Esophagus squamous epithelium (tissue), 5 donors: ENCODE results near the gene RELN. TPM values are rescaled to one million over a fixed set of nuclear protein-coding genes. Genes with fewer than 3 reads are reported as not detected.

ENCODE experiments used
- DNase-seq: peaks from one replicate; lab custom pipeline; 2025; lab: John Stamatoyannopoulos, UW
- H3K27ac ChIP-seq, 4 donors: fragments of 200-600 bp; sonication (generic); one replicate each; pipeline ENCODE4 v1.5.1; 2016 to 2019; ENCODE audit warnings: mild to moderate bottlenecking in 1 of 4
- H3K27me3 ChIP-seq, 4 donors: fragments of 200-600 bp; sonication (generic); 1 replicate in 3 of 4; 2 replicates in 1 of 4; pipeline versions ENCODE4 v1.5.1 to v1.6.0; 2017 to 2021; ENCODE audit warnings: antibody characterized with exemption in 1 of 4
- H3K36me3 ChIP-seq, 3 donors: fragments of 200-600 bp; sonication (generic); one replicate each; pipeline ENCODE4 v1.5.1; 2016 to 2019
- H3K4me1 ChIP-seq, 3 donors: fragments of 200-600 bp; sonication (generic); one replicate each; pipeline ENCODE4 v1.5.1; 2017 to 2019
- H3K4me3 ChIP-seq, 4 donors: fragments of 200-600 bp; sonication (generic); 1 replicate in 3 of 4; 2 replicates in 1 of 4; pipeline ENCODE4 v1.5.1; 2016 to 2019; ENCODE audit warnings: mild to moderate bottlenecking in 2 of 4, moderate library complexity in 1 of 4
- H3K9me3 ChIP-seq, 3 donors: fragments of 200-600 bp; sonication (generic); one replicate each; pipeline ENCODE4 v1.5.1; 2016 to 2019
- POLR2A ChIP-seq, 4 donors: fragments of 450-650 bp; IDR thresholded peaks; one replicate each; pipeline ENCODE4 v1.6.1; 2017; ENCODE audit warnings: antibody characterized with exemption in 4 of 4, mild to moderate bottlenecking in 4 of 4, moderate library complexity in 3 of 4
- WGBS, 2 donors: methylation state at CpG; one replicate each; pipeline ENCODE4 v1.1.5; 2018; 5-methylcytosine and 5-hydroxymethylcytosine counted together
- intact Hi-C: fragments of 100-400 bp; cut with DNase I; formaldehyde crosslinking; loops from one replicate; pipeline ENCODE4 v1.15.0; 2022
- total RNA-seq, 4 donors: library from RNA; depleted of rRNA; stranded (reverse); fragments of >200 nt; gene quantifications; one replicate each; pipeline ENCODE4 v1.1.0, GENCODE V29; 2016
- TF ChIP-seq, protein P1 (sequence below), 6 experiments: fragments of 450-650 bp in 4 of 6; fragments of 200-600 bp in 2 of 6; sonication (generic) in 2 of 6; IDR thresholded peaks; one replicate each; pipeline ENCODE4 v1.5.1; 2016 to 2019; ENCODE audit warnings: antibody characterized with exemption in 6 of 6, mild to moderate bottlenecking in 4 of 6, moderate library complexity in 4 of 6
- donor health status: DM: yes; HTN: yes; CAD: no.

RELN gene
- total RNA-seq, 4 donors from 2014 or later, result 0.68 to 6.5 (median 1.00) TPM

DNA sequence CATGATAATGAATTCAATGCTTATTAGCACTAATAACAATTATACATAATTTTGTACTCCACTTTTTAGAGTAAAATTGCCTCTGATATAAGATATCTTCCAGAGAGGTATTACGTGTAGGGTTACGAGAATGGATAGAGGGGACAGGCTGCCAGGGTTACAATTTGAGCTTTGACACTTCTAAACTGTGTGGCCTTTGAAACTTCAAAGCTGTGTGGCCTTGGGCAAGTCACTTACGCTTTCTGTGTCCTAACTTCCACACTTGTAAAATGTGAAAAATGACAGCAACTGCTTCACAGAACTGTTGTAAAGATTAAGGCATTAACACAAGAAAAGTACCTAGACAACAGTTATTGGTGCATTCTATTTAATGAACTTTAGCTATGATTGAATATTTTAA, 283.9 kb downstream of the RELN start:
- WGBS, 2 donors, result 78 to 89% methylated on average over 3 of the region's 3 CpGs
- Histone ChIP-seq H3K36me3 (no peaks in the 10 kb centered on the region), H3K4me3 (no peak overlapping the region), H3K27ac (no peak overlapping the region), H3K9me3 (no peaks in the 10 kb centered on the region), H3K4me1 (no peaks in the 10 kb centered on the region), H3K27me3 (no peaks in the 10 kb centered on the region)
- no peak for DNase-seq
- intact Hi-C loops, result no loop called here
- no peak for TF ChIP-seq POLR2A (IDR thresholded peaks at IDR 0.05)
- TF ChIP-seq, protein P1, sequence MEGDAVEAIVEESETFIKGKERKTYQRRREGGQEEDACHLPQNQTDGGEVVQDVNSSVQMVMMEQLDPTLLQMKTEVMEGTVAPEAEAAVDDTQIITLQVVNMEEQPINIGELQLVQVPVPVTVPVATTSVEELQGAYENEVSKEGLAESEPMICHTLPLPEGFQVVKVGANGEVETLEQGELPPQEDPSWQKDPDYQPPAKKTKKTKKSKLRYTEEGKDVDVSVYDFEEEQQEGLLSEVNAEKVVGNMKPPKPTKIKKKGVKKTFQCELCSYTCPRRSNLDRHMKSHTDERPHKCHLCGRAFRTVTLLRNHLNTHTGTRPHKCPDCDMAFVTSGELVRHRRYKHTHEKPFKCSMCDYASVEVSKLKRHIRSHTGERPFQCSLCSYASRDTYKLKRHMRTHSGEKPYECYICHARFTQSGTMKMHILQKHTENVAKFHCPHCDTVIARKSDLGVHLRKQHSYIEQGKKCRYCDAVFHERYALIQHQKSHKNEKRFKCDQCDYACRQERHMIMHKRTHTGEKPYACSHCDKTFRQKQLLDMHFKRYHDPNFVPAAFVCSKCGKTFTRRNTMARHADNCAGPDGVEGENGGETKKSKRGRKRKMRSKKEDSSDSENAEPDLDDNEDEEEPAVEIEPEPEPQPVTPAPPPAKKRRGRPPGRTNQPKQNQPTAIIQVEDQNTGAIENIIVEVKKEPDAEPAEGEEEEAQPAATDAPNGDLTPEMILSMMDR (IDR thresholded peaks at IDR 0.05), result no peak

DNA sequence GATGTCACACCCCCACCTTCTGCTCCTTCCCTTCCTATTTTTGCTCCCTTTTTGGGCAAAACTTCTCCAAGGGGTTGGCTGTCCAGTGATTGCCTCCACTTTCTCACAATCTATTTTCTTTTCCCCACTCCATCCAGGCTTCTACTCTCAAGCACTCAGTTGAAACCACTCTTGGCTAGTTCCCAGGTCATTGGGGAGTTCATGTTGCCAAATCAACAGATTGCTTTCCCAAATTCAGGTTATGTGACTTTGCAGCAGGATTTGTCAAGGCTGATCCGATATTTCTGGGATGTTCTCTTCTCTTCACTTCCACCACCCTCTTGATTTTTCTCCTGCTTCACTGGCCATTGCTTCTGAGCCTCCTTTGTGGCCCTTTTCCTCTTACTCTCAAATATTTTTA, 284.8 kb downstream of the RELN start:
- no peak overlapping the region for H3K4me3 ChIP-seq
- no peak for DNase-seq
- TF ChIP-seq, protein P1 (IDR thresholded peaks at IDR 0.05), result no peak
- TF ChIP-seq POLR2A (IDR thresholded peaks at IDR 0.05), result no peak
- H3K4me1 ChIP-seq, result no peaks in the 10 kb centered on the region
- WGBS, 2 donors, result 79% methylated on average over 1 of the region's 1 CpG
- no peaks in the 10 kb centered on the region for H3K27me3 ChIP-seq
- intact Hi-C loops, result no loop called here
- H3K9me3 ChIP-seq, result no peaks in the 10 kb centered on the region
- no peak overlapping the region for H3K27ac ChIP-seq
- no peaks in the 10 kb centered on the region for H3K36me3 ChIP-seq

DNA sequence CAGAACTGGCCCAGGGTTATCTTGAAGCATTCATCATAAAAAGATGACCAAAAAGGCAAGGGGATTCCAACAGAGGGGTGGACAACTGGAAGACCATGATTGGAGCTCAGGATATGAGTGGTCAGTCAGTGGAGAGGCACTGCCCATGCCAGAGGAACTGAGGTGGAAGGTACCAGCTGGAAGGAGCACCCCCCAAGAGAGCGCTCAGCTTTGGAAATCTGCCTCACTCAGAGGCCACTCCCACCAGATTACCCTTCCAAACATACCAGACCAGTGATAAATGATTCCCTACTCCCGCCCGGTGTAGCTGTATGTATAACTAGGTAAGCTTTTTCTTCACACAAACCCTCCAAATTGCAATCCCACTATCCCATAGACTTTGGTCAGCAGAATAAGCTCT, 286.5 kb downstream of the RELN start:
- no peaks in the 10 kb centered on the region for H3K9me3 ChIP-seq
- no peak overlapping the region for H3K27ac ChIP-seq
- no peaks in the 10 kb centered on the region for H3K36me3 ChIP-seq
- H3K4me3 ChIP-seq, result no peak overlapping the region
- 54 to 77% methylated on average over 3 of the region's 3 CpGs for WGBS, 2 donors
- TF ChIP-seq, protein P1 (IDR thresholded peaks at IDR 0.05), result no peak
- no peak for TF ChIP-seq POLR2A (IDR thresholded peaks at IDR 0.05)
- H3K27me3 ChIP-seq, result no peaks in the 10 kb centered on the region
- intact Hi-C loops, result no loop called here
- H3K4me1 ChIP-seq, result no peaks in the 10 kb centered on the region
- DNase-seq, result no peak

DNA sequence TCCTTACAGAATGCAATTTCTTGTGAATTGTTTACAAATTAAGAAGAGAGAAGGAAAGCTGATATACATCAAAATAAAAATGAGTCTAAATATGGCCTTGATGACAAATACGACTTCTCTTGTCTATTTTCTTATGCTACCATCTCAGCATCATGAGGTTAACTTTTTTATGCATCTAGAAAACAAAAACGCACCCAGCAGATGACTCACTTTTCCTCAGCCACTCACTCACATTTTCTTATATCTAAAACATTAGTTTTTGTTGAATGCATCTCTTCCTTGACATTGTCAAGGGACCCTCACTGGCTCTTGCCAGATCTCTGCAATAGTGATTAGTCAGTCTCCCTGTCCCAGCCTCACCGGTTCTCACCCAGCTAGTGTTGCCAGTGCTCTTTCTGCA, 287.0 kb downstream of the RELN start:
- Histone ChIP-seq H3K9me3 (no peaks in the 10 kb centered on the region), H3K27ac (no peak overlapping the region), H3K27me3 (no peaks in the 10 kb centered on the region), H3K4me1 (no peaks in the 10 kb centered on the region), H3K4me3 (no peak overlapping the region), H3K36me3 (no peaks in the 10 kb centered on the region)
- 50 to 58% methylated on average over 3 of the region's 3 CpGs for WGBS, 2 donors
- intact Hi-C loops, result no loop called here
- DNase-seq, result no peak
- TF ChIP-seq, protein P1 (IDR thresholded peaks at IDR 0.05), result no peak
- TF ChIP-seq POLR2A (IDR thresholded peaks at IDR 0.05), result no peak

DNA sequence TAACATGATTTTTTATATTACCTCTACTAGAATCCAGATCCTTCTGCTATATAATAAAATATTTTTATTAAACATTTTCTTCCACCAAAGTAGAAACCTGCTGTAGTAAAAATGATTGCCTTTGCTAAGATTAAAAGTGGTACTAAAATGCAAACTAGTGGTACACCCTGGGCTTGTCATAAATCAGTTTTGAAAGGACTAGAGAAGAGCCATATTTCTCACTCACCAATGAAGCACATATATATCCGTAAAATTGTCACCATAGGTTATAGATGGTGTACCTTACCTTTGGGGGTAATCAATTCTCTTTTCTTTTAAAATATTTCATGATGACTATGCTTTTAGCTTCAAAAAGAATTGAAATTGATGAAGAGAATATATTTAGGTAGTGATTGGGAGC, 290.4 kb downstream of the RELN start:
- DNase-seq, result no peak
- H3K9me3 ChIP-seq, result no peaks in the 10 kb centered on the region
- H3K4me3 ChIP-seq, result no peak overlapping the region
- H3K4me1 ChIP-seq, result no peaks in the 10 kb centered on the region
- H3K27me3 ChIP-seq, result no peaks in the 10 kb centered on the region
- intact Hi-C loops, result no loop called here
- WGBS, 2 donors, result 81 to 85% methylated on average over 1 of the region's 1 CpG
- no peak overlapping the region for H3K27ac ChIP-seq
- no peak for TF ChIP-seq POLR2A (IDR thresholded peaks at IDR 0.05)
- TF ChIP-seq, protein P1 (IDR thresholded peaks at IDR 0.05), result no peak
- H3K36me3 ChIP-seq, result no peaks in the 10 kb centered on the region
